Astrocyte (in vitro differentiated cells and primary cell): ENCODE measurements around the gene ASAH2. TPM values are rescaled to one million over a fixed set of nuclear protein-coding genes. Genes with fewer than 3 reads are reported as not detected.

Experiments
- DNase-seq: peaks from one replicate; pipeline ENCODE4 v3.0.0-alpha.2; 2010; ENCODE audit warnings: low read depth
- FAIRE-seq: peaks from 2 replicates; lab custom pipeline; 2011; peaks lifted over from hg19 to GRCh38; lab: Jason Lieb, UNC
- H2AFZ ChIP-seq: 2 replicates; pipeline ENCODE4 v1.6.0; 2012; ENCODE audit warnings: low read depth, low read length, inconsistent platforms
- H3K27ac ChIP-seq: 2 replicates; pipeline ENCODE4 v1.5.1; 2011; ENCODE audit warnings: low read depth, low read length, inconsistent platforms
- H3K27me3 ChIP-seq: 2 replicates; pipeline ENCODE4 v1.6.0; 2011; ENCODE audit warnings: low read length, inconsistent platforms; ENCODE audit not compliant: insufficient read depth
- H3K36me3 ChIP-seq: 2 replicates; pipeline ENCODE4 v1.5.1; 2011; ENCODE audit warnings: low read length, inconsistent platforms; ENCODE audit not compliant: insufficient read depth
- H3K4me1 ChIP-seq: 2 replicates; pipeline ENCODE4 v1.5.1; 2011; ENCODE audit warnings: low read length, inconsistent platforms; ENCODE audit not compliant: insufficient read depth
- H3K4me2 ChIP-seq: 2 replicates; pipeline ENCODE4 v1.6.0; 2012; ENCODE audit warnings: low read length, inconsistent platforms
- H3K4me3 ChIP-seq: 2 replicates; pipeline ENCODE4 v1.5.1; 2011; ENCODE audit warnings: low read depth, mild to moderate bottlenecking, low read length, inconsistent platforms; ENCODE audit not compliant: insufficient read depth
- H3K79me2 ChIP-seq: 2 replicates; pipeline ENCODE4 v1.6.0; 2012; ENCODE audit warnings: mild to moderate bottlenecking, low read length, inconsistent platforms; ENCODE audit not compliant: insufficient read depth
- H3K9ac ChIP-seq: 2 replicates; pipeline ENCODE4 v1.6.0; 2012; ENCODE audit warnings: mild to moderate bottlenecking, low read length, inconsistent platforms
- H3K9me3 ChIP-seq: 2 replicates; pipeline ENCODE4 v1.5.1; 2012; ENCODE audit warnings: low read depth, mild to moderate bottlenecking, low read length, inconsistent platforms; ENCODE audit not compliant: insufficient read depth
- H4K20me1 ChIP-seq: 2 replicates; pipeline ENCODE4 v1.6.0; 2012; ENCODE audit warnings: low read length, inconsistent platforms; ENCODE audit not compliant: insufficient read depth
- H3K27ac Mint-ChIP-seq: one replicate; pipeline ENCODE4 v1.8.0; 2021; ENCODE audit warnings: mild to moderate bottlenecking, mixed read lengths; ENCODE audit not compliant: unreplicated experiment
- H3K27me3 Mint-ChIP-seq: one replicate; pipeline ENCODE4 v1.8.0; 2021; ENCODE audit warnings: low read depth, mixed read lengths; ENCODE audit not compliant: unreplicated experiment
- H3K36me3 Mint-ChIP-seq: one replicate; pipeline ENCODE4 v1.8.0; 2021; ENCODE audit warnings: low read depth, mixed read lengths; ENCODE audit not compliant: unreplicated experiment
- H3K4me1 Mint-ChIP-seq: one replicate; pipeline ENCODE4 v1.8.0; 2021; ENCODE audit warnings: low read depth, mixed read lengths; ENCODE audit not compliant: unreplicated experiment
- H3K4me3 Mint-ChIP-seq: one replicate; pipeline ENCODE4 v1.8.0; 2021; ENCODE audit warnings: mild to moderate bottlenecking, moderate library complexity, mixed read lengths; ENCODE audit not compliant: unreplicated experiment
- H3K9me3 Mint-ChIP-seq: one replicate; pipeline ENCODE4 v1.8.0; 2021; ENCODE audit warnings: mild to moderate bottlenecking, mixed read lengths; ENCODE audit not compliant: unreplicated experiment
- CTCF ChIP-seq: IDR thresholded peaks from 2 replicates; pipeline ENCODE4 v1.5.1; 2011; ENCODE audit warnings: low read depth, mild to moderate bottlenecking, inconsistent platforms, low read length, moderate library complexity; ENCODE audit not compliant: insufficient read depth
- EZH2 ChIP-seq: IDR thresholded peaks from 2 replicates; pipeline ENCODE4 v1.6.1; 2012; ENCODE audit warnings: mild to moderate bottlenecking, low read length, inconsistent platforms; ENCODE audit not compliant: insufficient read depth
- total RNA-seq: library from RNA; stranded (reverse); gene quantifications from 2 replicates; pipeline ENCODE4 v1.2.1, GENCODE V29; 2021

The ASAH2 gene
- total RNA-seq, 1 donor from 2014 or later: 1.4 TPM

- no peaks in the 10 kb centered on the region for H4K20me1 ChIP-seq
- no peaks in the 10 kb centered on the region for H3K79me2 ChIP-seq
- no peak overlapping the region for H3K4me3 Mint-ChIP-seq
- H2AFZ ChIP-seq: no peak overlapping the region
- H3K9me3 Mint-ChIP-seq: peaks cover 5% of the 10 kb centered on the region
- H3K27me3 Mint-ChIP-seq: no peaks in the 10 kb centered on the region
- no peak overlapping the region for H3K27ac Mint-ChIP-seq
- no peaks in the 10 kb centered on the region for H3K36me3 ChIP-seq
- no peaks in the 10 kb centered on the region for H3K4me1 Mint-ChIP-seq
- H3K9ac ChIP-seq: no peak overlapping the region
- peaks cover 1% of the 10 kb centered on the region for H3K36me3 Mint-ChIP-seq
- no peak for FAIRE-seq
- H3K27ac ChIP-seq: no peak overlapping the region
- DNase-seq: no peak
- H3K4me1 ChIP-seq: no peaks in the 10 kb centered on the region
- H3K27me3 ChIP-seq: no peaks in the 10 kb centered on the region
- H3K4me3 ChIP-seq: no peak overlapping the region
- TF ChIP-seq CTCF (no peak), EZH2 (no peak)
- H3K4me2 ChIP-seq: no peak overlapping the region
- no peaks in the 10 kb centered on the region for H3K9me3 ChIP-seq
Measured at GRCh38 chr10:50294582-50294981, 43.3 kb upstream of the ASAH2 start.

GRCh38 chr10:50293513-50294313 is 42.4 kb upstream of the ASAH2 start:
- Histone ChIP-seq H3K79me2 (no peaks in the 10 kb centered on the region), H3K36me3 (no peaks in the 10 kb centered on the region), H3K27me3 (no peaks in the 10 kb centered on the region), H4K20me1 (no peaks in the 10 kb centered on the region), H3K4me2 (no peak overlapping the region), H3K4me3 (no peak overlapping the region), H3K9me3 (no peaks in the 10 kb centered on the region), H3K27ac (no peak overlapping the region), H2AFZ (no peak overlapping the region), H3K9ac (no peak overlapping the region), H3K4me1 (no peaks in the 10 kb centered on the region)
- Mint-ChIP-seq H3K4me1 (no peaks in the 10 kb centered on the region), H3K4me3 (no peak overlapping the region), H3K9me3 (peaks cover 5% of the 10 kb centered on the region), H3K36me3 (peaks cover 1% of the 10 kb centered on the region), H3K27me3 (no peaks in the 10 kb centered on the region), H3K27ac (no peak overlapping the region)
- no peak for TF ChIP-seq EZH2
- TF ChIP-seq CTCF: no peak
- DNase-seq: no peak
- no peak for FAIRE-seq

GRCh38 chr10:50291261-50291850 is 40.0 kb upstream of the ASAH2 start:
- no peaks in the 10 kb centered on the region for H3K27me3 ChIP-seq
- FAIRE-seq: no peak
- no peak overlapping the region for H2AFZ ChIP-seq
- no peaks in the 10 kb centered on the region for H3K79me2 ChIP-seq
- H3K27ac Mint-ChIP-seq: no peak overlapping the region
- H3K9me3 ChIP-seq: no peaks in the 10 kb centered on the region
- H3K9ac ChIP-seq: no peak overlapping the region
- no peak overlapping the region for H3K27ac ChIP-seq
- no peaks in the 10 kb centered on the region for H3K27me3 Mint-ChIP-seq
- no peaks in the 10 kb centered on the region for H3K9me3 Mint-ChIP-seq
- H3K36me3 ChIP-seq: no peaks in the 10 kb centered on the region
- H3K4me1 ChIP-seq: no peaks in the 10 kb centered on the region
- DNase-seq: peak; percentile 3
- H3K4me3 ChIP-seq: no peak overlapping the region
- peaks cover 1% of the 10 kb centered on the region for H3K36me3 Mint-ChIP-seq
- no peak overlapping the region for H3K4me2 ChIP-seq
- H3K4me3 Mint-ChIP-seq: no peak overlapping the region
- no peaks in the 10 kb centered on the region for H4K20me1 ChIP-seq
- TF ChIP-seq EZH2 (no peak), CTCF (peak; percentile 32)
- no peaks in the 10 kb centered on the region for H3K4me1 Mint-ChIP-seq
